OCI-M1 (cell line): ENCODE data around the gene UQCRQ.

Source experiments
- DNase-seq: peaks from one replicate; lab custom pipeline; 2025; lab: John Stamatoyannopoulos, UW

Gene UQCRQ

DNA sequence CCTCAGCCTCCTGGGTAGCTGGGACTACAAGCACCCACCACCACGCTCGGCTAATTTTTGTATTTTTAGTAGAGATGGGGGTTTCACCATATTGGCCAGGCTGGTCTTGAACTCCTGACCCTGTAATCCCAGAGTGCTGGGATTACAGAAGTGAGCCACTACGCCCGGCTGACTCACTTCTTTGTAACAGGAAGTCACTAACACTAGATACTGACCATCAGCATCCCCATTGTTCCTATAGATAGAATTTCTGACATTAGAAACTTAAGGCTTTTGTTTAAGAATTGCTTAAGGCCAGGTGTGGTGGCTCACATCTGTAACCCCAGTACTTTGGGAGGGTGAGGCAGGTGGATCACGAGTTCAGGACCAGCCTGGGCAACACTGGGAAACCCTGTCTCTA, 49.2 kb downstream of the UQCRQ start:
- no peak for DNase-seq

DNA sequence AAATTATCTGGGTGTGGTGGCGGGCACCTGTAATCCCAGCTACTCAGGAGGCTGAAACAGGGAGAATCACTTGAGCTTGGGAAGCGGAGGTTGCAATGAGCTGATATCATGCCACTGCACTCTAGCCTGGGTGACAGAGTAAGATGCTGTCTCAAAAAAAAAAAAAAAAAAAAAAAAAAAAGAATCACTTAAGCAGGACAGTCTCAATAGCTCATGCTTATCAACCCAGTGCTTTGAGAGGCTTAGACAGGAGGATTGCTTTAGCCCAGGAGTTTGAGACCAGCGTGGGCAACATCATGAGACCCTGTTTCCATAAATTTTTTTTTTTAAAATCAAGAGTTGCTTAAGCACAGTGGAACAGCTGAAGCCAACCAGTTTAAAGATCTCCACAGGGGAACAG, 49.6 kb downstream of the UQCRQ start:
- no peak for DNase-seq
